Amniotic epithelial cell (primary cell): Measurements from ENCODE around the gene PPP1R1C.

Experiments used
- DNase-seq: peaks from one replicate; pipeline ENCODE4 v3.0.0-alpha.2; 2010; ENCODE audit warnings: low read depth

Gene PPP1R1C

DNA sequence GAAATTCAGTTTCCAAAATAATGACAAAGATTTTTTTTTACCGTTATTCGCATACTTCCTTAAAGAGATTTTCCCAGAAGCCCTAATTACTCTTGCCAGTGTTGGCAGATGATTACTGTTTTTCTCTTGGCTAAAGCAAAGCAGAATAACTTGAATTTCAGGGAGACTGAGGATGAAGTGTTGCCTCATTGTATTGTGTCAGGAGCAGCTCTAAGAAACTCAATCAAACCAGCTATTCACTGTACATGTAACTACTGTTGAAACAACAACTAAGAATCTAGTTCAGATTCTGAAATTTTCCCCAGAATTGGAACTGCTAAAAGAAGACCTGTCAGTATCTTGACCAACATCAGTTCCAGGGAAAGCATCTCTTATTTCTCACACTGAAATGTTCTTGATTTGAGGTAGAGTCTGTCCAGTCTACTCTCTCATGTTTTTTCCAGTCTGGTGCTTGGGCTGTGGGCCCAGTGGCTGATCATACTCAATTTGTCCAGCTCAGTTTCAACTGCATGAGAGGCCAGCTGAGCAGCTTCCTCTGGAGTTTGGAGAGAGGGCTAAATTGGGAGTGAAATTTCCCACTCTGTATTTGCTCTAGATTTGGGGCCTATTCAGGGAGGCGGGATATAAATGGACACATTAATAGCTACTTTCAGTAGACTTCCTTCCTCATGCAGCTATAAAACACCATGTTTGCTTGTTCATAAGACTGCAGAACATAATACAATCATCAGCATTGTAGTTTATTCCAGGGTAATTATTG is 78.5 kb downstream of the PPP1R1C start:
- DNase-seq: no peak

- peak; percentile 94 for DNase-seq
These were observed 80.9 kb downstream of the PPP1R1C start for GRCh38 chr2:182066400-182067087.

- DNase-seq: no peak
These were observed 81.7 kb downstream of the PPP1R1C start for GRCh38 chr2:182067393-182067792.

GRCh38 chr2:182068811-182069210 is 83.2 kb downstream of the PPP1R1C start:
- DNase-seq: peak; percentile 11

DNA sequence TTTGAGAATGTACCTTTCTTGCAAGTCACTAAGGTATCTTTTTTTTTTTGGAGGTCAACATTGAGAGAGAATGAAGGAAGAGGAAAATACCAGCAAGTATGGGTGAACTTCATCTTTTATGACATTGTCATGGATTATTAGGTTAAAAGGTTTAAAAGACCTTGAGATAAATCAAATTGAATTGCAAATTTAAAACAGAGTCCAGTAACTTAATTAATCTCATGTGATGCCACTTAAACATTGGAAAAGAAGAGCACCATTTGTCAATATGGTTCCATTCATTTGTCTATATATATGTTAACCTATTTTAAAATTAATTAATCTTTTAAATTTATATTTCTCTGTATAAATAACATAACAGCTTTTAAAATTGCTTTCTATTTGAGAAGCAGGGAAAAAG is 83.8 kb downstream of the PPP1R1C start:
- DNase-seq: no peak

GRCh38 chr2:182069908-182070307 is 84.3 kb downstream of the PPP1R1C start:
- no peak for DNase-seq

DNA sequence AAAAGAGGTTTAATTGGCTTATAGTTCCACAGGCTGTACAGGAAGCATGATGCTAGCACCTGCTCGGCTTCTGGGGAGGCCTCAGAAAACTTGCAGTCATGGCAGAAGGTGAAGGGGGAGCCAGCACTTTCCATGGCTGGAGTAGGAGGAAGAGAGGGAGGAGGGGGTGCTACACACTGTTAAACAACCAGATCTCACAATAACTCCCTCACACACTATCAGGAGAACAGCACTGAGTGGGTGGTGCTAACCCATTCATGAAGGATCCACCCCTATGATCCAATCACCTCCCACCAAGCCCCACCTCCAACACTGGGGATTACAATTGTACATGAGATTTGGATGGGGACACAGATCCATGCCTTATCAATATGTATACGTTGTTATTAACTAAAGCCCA is 85.1 kb downstream of the PPP1R1C start:
- no peak for DNase-seq

DNA sequence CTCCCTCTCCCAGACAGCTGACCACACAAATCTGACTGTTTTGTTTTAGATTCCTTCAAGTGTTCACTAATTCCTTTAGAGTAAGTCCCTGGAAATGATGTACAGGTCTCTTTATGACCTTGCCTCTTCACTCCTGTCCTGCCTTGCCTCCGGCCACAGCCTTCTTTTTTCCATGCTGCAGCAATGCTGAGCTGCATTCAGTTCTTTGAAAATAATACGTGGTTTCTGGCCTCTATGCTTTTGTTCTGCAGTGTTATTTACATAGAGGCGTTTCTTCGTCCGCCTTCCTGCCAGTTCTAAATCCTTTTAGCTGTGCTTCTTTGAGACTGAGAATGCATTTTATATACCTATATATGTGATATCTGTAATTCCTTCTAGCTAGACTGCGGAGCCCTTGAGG is 87.2 kb downstream of the PPP1R1C start:
- no peak for DNase-seq

GRCh38 chr2:182073613-182074012 is 88.0 kb downstream of the PPP1R1C start:
- no peak for DNase-seq

GRCh38 chr2:182077023-182077422 is 91.4 kb downstream of the PPP1R1C start:
- DNase-seq: no peak

GRCh38 chr2:182077448-182078142 is 91.9 kb downstream of the PPP1R1C start:
- DNase-seq: peak; percentile 85

- no peak for DNase-seq
These were observed 93.4 kb downstream of the PPP1R1C start for GRCh38 chr2:182078988-182079602.

- no peak for DNase-seq
These were observed 94.8 kb downstream of the PPP1R1C start for GRCh38 chr2:182080493-182080892.

- DNase-seq: no peak
These were observed 96.1 kb downstream of the PPP1R1C start for GRCh38 chr2:182081602-182082260.

DNA sequence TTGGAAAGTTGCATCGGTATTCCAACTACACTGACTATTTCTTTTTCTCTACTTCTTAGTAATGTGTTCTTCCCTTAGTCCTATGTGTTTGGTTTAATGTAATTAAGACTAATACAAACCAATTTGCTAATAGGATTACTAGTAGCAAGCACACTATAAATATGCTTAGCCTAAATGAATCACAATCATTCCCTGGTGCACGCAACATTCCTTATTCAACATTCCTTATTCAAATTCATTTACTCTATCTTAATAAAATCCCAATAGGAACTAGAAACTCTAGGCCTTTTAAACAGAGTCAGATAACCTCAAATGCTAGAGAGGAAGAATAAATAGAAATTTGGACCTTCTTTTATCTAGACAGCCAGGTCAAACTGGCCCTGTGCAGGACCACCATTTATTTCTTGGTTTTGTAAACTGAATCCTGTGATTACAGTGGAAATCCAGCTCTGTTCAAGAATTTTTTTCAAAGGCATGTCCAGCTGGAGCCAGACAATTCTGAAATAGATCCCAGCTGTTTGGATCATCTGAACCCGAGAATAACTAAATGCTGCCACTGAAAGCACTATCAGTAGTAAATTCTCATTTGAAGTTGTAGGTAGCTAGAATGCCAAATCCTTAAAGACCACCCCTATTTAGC is 103.1 kb downstream of the PPP1R1C start:
- no peak for DNase-seq

DNA sequence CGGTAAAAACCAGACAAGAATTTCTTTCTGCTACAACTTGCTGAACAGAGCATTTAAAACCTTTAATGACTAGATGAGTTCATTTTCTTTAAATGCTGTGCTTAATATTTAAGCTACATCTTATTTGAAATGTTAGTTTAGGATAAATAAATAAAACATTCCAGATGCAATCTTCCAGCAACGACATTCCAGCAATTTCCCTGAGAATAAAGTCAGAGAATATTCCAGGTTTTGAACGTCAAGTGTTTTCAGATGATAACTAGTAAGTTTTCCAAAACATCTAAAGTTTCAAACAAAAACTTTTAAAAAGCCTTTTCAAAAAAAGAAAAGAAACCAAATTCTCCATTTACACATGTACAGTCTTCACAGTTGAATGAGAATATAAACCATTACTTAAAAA is 104.8 kb downstream of the PPP1R1C start:
- DNase-seq: no peak

DNA sequence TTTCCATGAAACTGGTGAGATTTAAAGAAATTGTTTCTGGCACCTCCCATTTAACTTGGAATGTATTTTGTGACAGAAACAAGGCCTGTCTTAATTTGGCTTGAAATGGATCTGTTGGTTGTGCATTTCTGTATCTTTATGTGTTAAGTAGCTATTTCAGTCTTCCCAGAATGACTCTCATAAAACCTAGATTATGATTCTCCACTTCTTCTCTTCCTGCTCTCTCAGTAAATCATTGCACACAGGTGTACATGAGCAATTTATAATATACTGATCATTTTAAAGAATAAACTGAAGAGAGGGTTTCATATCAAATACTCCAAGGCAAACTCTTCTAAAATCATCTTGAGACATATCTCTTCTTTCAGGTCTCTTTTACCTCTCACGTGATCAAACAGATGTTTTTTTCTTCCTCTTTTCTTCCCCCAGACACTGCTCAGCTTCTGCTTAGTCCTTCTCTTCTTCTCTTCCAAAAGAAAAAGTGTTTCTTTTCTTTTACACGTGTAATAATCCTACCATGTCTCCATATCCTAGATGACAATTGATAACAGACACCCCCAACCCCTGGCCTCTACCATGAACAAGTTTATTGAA is 112.0 kb downstream of the PPP1R1C start:
- DNase-seq: no peak

DNA sequence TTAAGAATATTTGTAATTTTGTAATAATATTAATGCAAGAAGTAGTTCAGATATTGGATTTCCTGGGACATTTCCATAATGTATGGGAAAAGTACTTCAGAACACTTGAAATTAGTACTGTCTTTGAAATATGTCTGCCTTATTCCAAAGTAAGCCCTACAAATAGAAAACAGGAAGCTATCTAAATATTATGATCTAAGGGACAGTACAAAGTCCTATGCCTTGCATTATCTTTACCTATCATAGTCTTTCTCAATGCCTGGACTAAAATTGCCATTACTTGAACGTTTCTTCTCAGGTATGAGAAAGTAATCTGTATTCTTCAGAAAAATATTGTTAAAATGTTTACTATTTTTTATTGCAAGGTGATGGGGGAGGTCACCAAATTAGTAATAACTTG is 113.0 kb downstream of the PPP1R1C start:
- no peak for DNase-seq

GRCh38 chr2:182101263-182101662 is 115.6 kb downstream of the PPP1R1C start:
- DNase-seq: no peak

GRCh38 chr2:182103526-182103925 is 117.9 kb downstream of the PPP1R1C start:
- DNase-seq: no peak

DNA sequence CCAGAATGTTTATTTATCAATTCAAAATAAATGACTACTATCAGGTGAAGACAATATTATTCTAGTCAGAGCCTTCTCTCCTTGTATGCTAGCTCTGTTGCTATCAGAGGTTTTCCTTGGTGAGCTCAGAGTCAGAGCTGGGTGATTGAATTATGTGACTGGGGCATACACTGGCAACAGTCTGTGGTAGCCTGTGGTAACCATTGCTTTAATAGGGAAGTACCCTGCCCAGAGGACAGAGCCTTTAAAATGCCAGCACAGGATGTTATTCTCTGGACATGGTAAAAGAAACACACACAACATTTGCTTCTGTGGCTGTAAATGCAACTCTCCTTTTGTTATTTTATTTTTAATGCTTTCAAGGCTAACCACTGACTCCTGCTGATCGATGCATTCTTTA is 124.7 kb downstream of the PPP1R1C start:
- DNase-seq: no peak
